WTC11 (cell line): Measurements from ENCODE around the gene GOLGA3. TPM values are rescaled to one million over a fixed set of nuclear protein-coding genes. Genes with fewer than 3 reads are reported as not detected.

ENCODE experiments used
- ATAC-seq: fragments of 200-7000 bp; cut with Tn5 transposase; 2 replicates; pipeline ENCODE4 v1.10.0; 2021; ENCODE audit warnings: mild to moderate bottlenecking, moderate library complexity
- CTCF ChIA-PET: fragments of 300-600 bp; sonication (Branson Sonifier 250); formaldehyde crosslinking; loops from one replicate; lab custom pipeline; 2021; ENCODE audit warnings: antibody characterized with exemption; lab: Charles Lee
- POLR2A ChIA-PET: fragments of 350-600 bp; sonication (Branson Sonifier 250); formaldehyde crosslinking; loops from one replicate; lab custom pipeline; 2021; ENCODE audit warnings: antibody characterized with exemption; lab: Charles Lee
- DNase-seq: peaks from one replicate; pipeline ENCODE4 v3.0.0; 2021; ENCODE audit warnings: low spot score
- H3K27ac Mint-ChIP-seq: 2 replicates; pipeline ENCODE4 v1.8.0; 2021; ENCODE audit warnings: mixed read lengths
- H3K27me3 Mint-ChIP-seq: 2 replicates; pipeline ENCODE4 v1.8.0; 2021; ENCODE audit warnings: low read depth, mild to moderate bottlenecking, moderate library complexity, mixed read lengths
- H3K36me3 Mint-ChIP-seq: 2 replicates; pipeline ENCODE4 v1.8.0; 2021; ENCODE audit warnings: mixed read lengths
- H3K4me1 Mint-ChIP-seq: 2 replicates; pipeline ENCODE4 v1.8.0; 2022; ENCODE audit warnings: mixed read lengths
- H3K4me3 Mint-ChIP-seq: 2 replicates; pipeline ENCODE4 v1.8.0; 2021; ENCODE audit warnings: mild to moderate bottlenecking, moderate library complexity, mixed read lengths
- H3K9me3 Mint-ChIP-seq: 2 replicates; pipeline ENCODE4 v1.8.0; 2021; ENCODE audit warnings: mixed read lengths
- ATF1 ChIP-seq: sonication (generic); formaldehyde crosslinking; IDR thresholded peaks from 2 replicates; pipeline ENCODE4 v1.8.1; 2023; ENCODE audit warnings: mild to moderate bottlenecking, moderate library complexity, missing genetic modification reagents
- EMX1 ChIP-seq: fragments of 250-450 bp; sonication (Bioruptor Pico); IDR thresholded peaks from 2 replicates; pipeline ENCODE4 v1.8.0; 2021; ENCODE audit warnings: mild to moderate bottlenecking
- ETV6 ChIP-seq: sonication (generic); formaldehyde crosslinking; IDR thresholded peaks from 2 replicates; pipeline ENCODE4 v1.8.1; 2022; ENCODE audit warnings: mild to moderate bottlenecking, missing genetic modification reagents
- GRHL2 ChIP-seq: fragments of 250-450 bp; sonication (Bioruptor Pico); IDR thresholded peaks from 2 replicates; pipeline ENCODE4 v1.8.0; 2022; ENCODE audit warnings: mild to moderate bottlenecking, moderate library complexity; ENCODE audit not compliant: insufficient replicate concordance, severe bottlenecking
- JUN ChIP-seq: sonication (generic); formaldehyde crosslinking; IDR thresholded peaks from 2 replicates; pipeline ENCODE4 v1.8.0; 2023; ENCODE audit warnings: mild to moderate bottlenecking, missing genetic modification reagents
- MXD4 ChIP-seq: fragments of 250-450 bp; sonication (Bioruptor Pico); IDR thresholded peaks from 2 replicates; pipeline ENCODE4 v1.8.0; 2021; ENCODE audit warnings: mild to moderate bottlenecking, moderate library complexity, borderline replicate concordance
- NFYB ChIP-seq: sonication (generic); formaldehyde crosslinking; conservative IDR thresholded peaks from 2 replicates; pipeline ENCODE4 v1.8.0; 2022; ENCODE audit warnings: low read depth, missing genetic modification reagents
- NR1H2 ChIP-seq: sonication (generic); formaldehyde crosslinking; IDR thresholded peaks from 2 replicates; pipeline ENCODE4 v1.9.0; 2021; ENCODE audit warnings: mild to moderate bottlenecking, moderate library complexity, missing genetic modification reagents
- PRRX2 ChIP-seq: fragments of 250-450 bp; sonication (Bioruptor Pico); IDR thresholded peaks from 2 replicates; pipeline ENCODE4 v1.8.0; 2021; ENCODE audit warnings: mild to moderate bottlenecking
- RELA ChIP-seq: sonication (generic); formaldehyde crosslinking; IDR thresholded peaks from 2 replicates; pipeline ENCODE4 v1.8.1; 2022; ENCODE audit warnings: missing genetic modification reagents, mild to moderate bottlenecking, borderline replicate concordance
- RORB ChIP-seq: fragments of 250-450 bp; sonication (Bioruptor Pico); IDR thresholded peaks from 2 replicates; pipeline ENCODE4 v1.9.0; 2021; ENCODE audit warnings: mild to moderate bottlenecking
- SMAD3 ChIP-seq: sonication (generic); formaldehyde crosslinking; IDR thresholded peaks from 2 replicates; pipeline ENCODE4 v1.8.0; 2022; ENCODE audit warnings: missing genetic modification reagents, mild to moderate bottlenecking, borderline replicate concordance
- SMAD4 ChIP-seq: sonication (generic); formaldehyde crosslinking; IDR thresholded peaks from 2 replicates; pipeline ENCODE4 v1.8.0; 2022; ENCODE audit warnings: mild to moderate bottlenecking, missing genetic modification reagents
- TCF7 ChIP-seq: sonication (generic); formaldehyde crosslinking; IDR thresholded peaks from 2 replicates; pipeline ENCODE4 v1.8.0; 2022; ENCODE audit warnings: mild to moderate bottlenecking, low read depth, missing genetic modification reagents, moderate library complexity
- ZNF232 ChIP-seq: sonication (generic); formaldehyde crosslinking; IDR thresholded peaks from 2 replicates; pipeline ENCODE4 v1.8.0; 2022; ENCODE audit warnings: mild to moderate bottlenecking, missing genetic modification reagents
- total RNA-seq: library from RNA; stranded (reverse); gene quantifications from 3 replicates; pipeline ENCODE4 v1.2.3, GENCODE V29; 2021
- TF ChIP-seq, protein P1 (sequence below): sonication (generic); formaldehyde crosslinking; IDR thresholded peaks from 2 replicates; pipeline ENCODE4 v1.8.1; 2023; ENCODE audit warnings: mild to moderate bottlenecking, missing genetic modification reagents, borderline replicate concordance
- TF ChIP-seq, protein P2 (sequence below): fragments of 250-450 bp; sonication (Bioruptor Pico); IDR thresholded peaks from 2 replicates; pipeline ENCODE4 v1.9.0; 2021; ENCODE audit warnings: mild to moderate bottlenecking
- TF ChIP-seq, protein P3 (sequence below): sonication (generic); formaldehyde crosslinking; conservative IDR thresholded peaks from 2 replicates; pipeline ENCODE4 v1.8.1; 2022; ENCODE audit warnings: mild to moderate bottlenecking, missing genetic modification reagents
- TF ChIP-seq, protein P4 (sequence below): fragments of 250-450 bp; sonication (Bioruptor Pico); IDR thresholded peaks from 2 replicates; pipeline ENCODE4 v1.9.0; 2021; ENCODE audit warnings: mild to moderate bottlenecking, borderline replicate concordance

The GOLGA3 gene
- total RNA-seq, 1 experiment from 2014 or later, result 47.8 TPM

DNA sequence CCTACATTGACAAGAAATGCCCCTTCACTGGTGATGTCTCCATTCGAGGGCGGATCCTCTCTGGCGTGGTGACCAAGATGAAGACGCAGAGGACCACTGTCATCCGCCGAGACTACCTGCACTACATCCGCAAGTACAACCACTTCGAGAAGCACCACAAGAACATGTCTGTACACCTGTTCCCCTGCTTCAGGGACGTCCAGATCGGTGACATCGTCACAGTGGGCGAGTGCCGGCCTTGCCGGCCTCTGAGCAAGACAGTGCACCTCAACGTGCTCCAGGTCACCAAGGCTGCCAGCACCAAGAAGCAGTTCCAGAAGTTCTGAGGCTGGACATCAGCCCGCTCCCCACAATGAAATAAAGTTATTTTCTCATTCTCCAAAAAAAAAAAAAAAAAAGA is 2.8 kb downstream of the GOLGA3 start:
- H3K4me1 Mint-ChIP-seq, result peaks cover 14% of the 10 kb centered on the region

DNA sequence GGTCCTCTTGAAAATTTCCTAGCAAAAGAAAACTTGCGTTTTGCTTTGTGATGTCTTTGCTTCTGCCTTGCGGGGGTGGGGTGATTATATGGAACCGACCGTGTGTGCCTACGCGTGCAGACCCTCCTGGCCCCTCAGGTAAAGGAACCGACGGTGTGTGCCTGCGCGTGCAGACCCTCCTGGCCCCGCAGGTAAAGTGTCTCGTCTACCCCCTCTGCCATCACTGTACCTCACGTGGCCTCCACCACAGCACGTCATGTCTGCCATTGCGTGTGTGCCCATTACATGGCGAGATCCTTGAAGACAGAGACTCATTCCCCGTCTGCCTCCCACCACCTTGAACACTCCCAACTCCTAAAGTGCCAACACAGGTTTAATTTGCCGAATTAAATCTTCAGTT is 3.6 kb downstream of the GOLGA3 start:
- DNase-seq (no peak), ATAC-seq (no peak)
- CTCF ChIA-PET, result no interaction called here
- Mint-ChIP-seq H3K9me3 (no peaks in the 10 kb centered on the region), H3K27me3 (no peaks in the 10 kb centered on the region), H3K4me3 (no peak overlapping the region), H3K4me1 (peaks cover 14% of the 10 kb centered on the region)
- TF ChIP-seq EMX1 (CRISPR knock-in tag) (no peak), JUN (CRISPR knock-in tag) (no peak), NR1H2 (no peak), NFYB (CRISPR knock-in tag) (no peak), SMAD4 (CRISPR knock-in tag) (no peak), SMAD3 (CRISPR knock-in tag) (no peak)
- TF ChIP-seq, protein P1, sequence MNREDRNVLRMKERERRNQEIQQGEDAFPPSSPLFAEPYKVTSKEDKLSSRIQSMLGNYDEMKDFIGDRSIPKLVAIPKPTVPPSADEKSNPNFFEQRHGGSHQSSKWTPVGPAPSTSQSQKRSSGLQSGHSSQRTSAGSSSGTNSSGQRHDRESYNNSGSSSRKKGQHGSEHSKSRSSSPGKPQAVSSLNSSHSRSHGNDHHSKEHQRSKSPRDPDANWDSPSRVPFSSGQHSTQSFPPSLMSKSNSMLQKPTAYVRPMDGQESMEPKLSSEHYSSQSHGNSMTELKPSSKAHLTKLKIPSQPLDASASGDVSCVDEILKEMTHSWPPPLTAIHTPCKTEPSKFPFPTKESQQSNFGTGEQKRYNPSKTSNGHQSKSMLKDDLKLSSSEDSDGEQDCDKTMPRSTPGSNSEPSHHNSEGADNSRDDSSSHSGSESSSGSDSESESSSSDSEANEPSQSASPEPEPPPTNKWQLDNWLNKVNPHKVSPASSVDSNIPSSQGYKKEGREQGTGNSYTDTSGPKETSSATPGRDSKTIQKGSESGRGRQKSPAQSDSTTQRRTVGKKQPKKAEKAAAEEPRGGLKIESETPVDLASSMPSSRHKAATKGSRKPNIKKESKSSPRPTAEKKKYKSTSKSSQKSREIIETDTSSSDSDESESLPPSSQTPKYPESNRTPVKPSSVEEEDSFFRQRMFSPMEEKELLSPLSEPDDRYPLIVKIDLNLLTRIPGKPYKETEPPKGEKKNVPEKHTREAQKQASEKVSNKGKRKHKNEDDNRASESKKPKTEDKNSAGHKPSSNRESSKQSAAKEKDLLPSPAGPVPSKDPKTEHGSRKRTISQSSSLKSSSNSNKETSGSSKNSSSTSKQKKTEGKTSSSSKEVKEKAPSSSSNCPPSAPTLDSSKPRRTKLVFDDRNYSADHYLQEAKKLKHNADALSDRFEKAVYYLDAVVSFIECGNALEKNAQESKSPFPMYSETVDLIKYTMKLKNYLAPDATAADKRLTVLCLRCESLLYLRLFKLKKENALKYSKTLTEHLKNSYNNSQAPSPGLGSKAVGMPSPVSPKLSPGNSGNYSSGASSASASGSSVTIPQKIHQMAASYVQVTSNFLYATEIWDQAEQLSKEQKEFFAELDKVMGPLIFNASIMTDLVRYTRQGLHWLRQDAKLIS, result no peak
- TF ChIP-seq, protein P2, sequence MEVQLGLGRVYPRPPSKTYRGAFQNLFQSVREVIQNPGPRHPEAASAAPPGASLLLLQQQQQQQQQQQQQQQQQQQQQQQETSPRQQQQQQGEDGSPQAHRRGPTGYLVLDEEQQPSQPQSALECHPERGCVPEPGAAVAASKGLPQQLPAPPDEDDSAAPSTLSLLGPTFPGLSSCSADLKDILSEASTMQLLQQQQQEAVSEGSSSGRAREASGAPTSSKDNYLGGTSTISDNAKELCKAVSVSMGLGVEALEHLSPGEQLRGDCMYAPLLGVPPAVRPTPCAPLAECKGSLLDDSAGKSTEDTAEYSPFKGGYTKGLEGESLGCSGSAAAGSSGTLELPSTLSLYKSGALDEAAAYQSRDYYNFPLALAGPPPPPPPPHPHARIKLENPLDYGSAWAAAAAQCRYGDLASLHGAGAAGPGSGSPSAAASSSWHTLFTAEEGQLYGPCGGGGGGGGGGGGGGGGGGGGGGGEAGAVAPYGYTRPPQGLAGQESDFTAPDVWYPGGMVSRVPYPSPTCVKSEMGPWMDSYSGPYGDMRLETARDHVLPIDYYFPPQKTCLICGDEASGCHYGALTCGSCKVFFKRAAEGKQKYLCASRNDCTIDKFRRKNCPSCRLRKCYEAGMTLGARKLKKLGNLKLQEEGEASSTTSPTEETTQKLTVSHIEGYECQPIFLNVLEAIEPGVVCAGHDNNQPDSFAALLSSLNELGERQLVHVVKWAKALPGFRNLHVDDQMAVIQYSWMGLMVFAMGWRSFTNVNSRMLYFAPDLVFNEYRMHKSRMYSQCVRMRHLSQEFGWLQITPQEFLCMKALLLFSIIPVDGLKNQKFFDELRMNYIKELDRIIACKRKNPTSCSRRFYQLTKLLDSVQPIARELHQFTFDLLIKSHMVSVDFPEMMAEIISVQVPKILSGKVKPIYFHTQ (CRISPR knock-in tag), result no peak
- TF ChIP-seq, protein P3, sequence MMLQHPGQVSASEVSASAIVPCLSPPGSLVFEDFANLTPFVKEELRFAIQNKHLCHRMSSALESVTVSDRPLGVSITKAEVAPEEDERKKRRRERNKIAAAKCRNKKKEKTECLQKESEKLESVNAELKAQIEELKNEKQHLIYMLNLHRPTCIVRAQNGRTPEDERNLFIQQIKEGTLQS (CRISPR knock-in tag), result no peak
- TF ChIP-seq, all 79 proteins: peak for 0
- Mint-ChIP-seq H3K36me3 (peaks cover 28% of the 10 kb centered on the region), H3K27ac (no peak overlapping the region)
- POLR2A ChIA-PET, result no interaction called here

More for the DNA sequence above, 2.8 kb downstream of the GOLGA3 start:
- H3K27me3 Mint-ChIP-seq, result no peaks in the 10 kb centered on the region
- no peaks in the 10 kb centered on the region for H3K9me3 Mint-ChIP-seq
- TF ChIP-seq ATF1 (CRISPR knock-in tag), result no peak
- ChIA-PET CTCF (no interaction called here), POLR2A (no interaction called here)
- H3K36me3 Mint-ChIP-seq, result peaks cover 24% of the 10 kb centered on the region
- ATAC-seq (no peak), DNase-seq (no peak)
- H3K4me3 Mint-ChIP-seq, result peak overlapping the region; percentile 33; the same call in 1 of the 2 replicates
- H3K27ac Mint-ChIP-seq, result no peak overlapping the region

DNA sequence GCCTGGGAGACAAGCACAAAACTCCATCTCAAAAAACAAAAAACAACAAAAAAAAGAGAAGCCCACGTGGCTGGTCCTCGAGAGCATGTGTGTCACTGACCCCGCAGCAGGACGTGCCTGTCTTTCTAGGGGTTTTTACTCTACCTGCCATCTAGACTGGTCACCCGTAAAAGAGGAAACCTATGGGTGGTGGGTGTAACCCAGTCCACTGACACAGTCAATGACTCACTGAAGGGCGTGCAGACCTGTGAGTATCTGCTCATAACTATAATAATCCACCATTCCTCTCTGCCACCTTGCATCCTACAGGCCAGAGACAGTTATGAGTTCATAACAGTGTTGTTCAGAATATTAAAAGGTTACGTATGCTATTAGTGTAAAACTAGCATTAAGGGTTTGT is 4.6 kb downstream of the GOLGA3 start:
- ATAC-seq, result no peak
- Mint-ChIP-seq H3K4me3 (no peak overlapping the region), H3K9me3 (no peaks in the 10 kb centered on the region), H3K27me3 (no peaks in the 10 kb centered on the region), H3K27ac (no peak overlapping the region), H3K4me1 (peaks cover 8% of the 10 kb centered on the region), H3K36me3 (peaks cover 31% of the 10 kb centered on the region)
- no peak for DNase-seq
- CTCF ChIA-PET, result no interaction called here
- POLR2A ChIA-PET, result no interaction called here
- TF ChIP-seq TCF7 (CRISPR knock-in tag), result no peak
- TF ChIP-seq RELA (CRISPR knock-in tag), result no peak
- no peak for TF ChIP-seq ZNF232 (CRISPR knock-in tag)
- no peak for TF ChIP-seq EMX1 (CRISPR knock-in tag)
- TF ChIP-seq ETV6 (CRISPR knock-in tag), result no peak
- TF ChIP-seq, protein P2 (CRISPR knock-in tag), result no peak
- TF ChIP-seq SMAD4 (CRISPR knock-in tag), result no peak
- no peak for TF ChIP-seq GRHL2 (CRISPR knock-in tag)
- TF ChIP-seq RORB, result no peak
- TF ChIP-seq, protein P4, sequence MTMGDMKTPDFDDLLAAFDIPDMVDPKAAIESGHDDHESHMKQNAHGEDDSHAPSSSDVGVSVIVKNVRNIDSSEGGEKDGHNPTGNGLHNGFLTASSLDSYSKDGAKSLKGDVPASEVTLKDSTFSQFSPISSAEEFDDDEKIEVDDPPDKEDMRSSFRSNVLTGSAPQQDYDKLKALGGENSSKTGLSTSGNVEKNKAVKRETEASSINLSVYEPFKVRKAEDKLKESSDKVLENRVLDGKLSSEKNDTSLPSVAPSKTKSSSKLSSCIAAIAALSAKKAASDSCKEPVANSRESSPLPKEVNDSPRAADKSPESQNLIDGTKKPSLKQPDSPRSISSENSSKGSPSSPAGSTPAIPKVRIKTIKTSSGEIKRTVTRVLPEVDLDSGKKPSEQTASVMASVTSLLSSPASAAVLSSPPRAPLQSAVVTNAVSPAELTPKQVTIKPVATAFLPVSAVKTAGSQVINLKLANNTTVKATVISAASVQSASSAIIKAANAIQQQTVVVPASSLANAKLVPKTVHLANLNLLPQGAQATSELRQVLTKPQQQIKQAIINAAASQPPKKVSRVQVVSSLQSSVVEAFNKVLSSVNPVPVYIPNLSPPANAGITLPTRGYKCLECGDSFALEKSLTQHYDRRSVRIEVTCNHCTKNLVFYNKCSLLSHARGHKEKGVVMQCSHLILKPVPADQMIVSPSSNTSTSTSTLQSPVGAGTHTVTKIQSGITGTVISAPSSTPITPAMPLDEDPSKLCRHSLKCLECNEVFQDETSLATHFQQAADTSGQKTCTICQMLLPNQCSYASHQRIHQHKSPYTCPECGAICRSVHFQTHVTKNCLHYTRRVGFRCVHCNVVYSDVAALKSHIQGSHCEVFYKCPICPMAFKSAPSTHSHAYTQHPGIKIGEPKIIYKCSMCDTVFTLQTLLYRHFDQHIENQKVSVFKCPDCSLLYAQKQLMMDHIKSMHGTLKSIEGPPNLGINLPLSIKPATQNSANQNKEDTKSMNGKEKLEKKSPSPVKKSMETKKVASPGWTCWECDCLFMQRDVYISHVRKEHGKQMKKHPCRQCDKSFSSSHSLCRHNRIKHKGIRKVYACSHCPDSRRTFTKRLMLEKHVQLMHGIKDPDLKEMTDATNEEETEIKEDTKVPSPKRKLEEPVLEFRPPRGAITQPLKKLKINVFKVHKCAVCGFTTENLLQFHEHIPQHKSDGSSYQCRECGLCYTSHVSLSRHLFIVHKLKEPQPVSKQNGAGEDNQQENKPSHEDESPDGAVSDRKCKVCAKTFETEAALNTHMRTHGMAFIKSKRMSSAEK (CRISPR knock-in tag), result no peak
- TF ChIP-seq PRRX2 (CRISPR knock-in tag), result no peak
- no peak for TF ChIP-seq MXD4 (CRISPR knock-in tag)
